ENCODE results near the gene CNOT6L. TPM values are rescaled to one million over a fixed set of nuclear protein-coding genes. Genes with fewer than 3 reads are reported as not detected.

Gene CNOT6L
- total and polyA plus RNA-seq, 2 experiments from 2014 or later, result 6.5 to 10.6 TPM

DNA sequence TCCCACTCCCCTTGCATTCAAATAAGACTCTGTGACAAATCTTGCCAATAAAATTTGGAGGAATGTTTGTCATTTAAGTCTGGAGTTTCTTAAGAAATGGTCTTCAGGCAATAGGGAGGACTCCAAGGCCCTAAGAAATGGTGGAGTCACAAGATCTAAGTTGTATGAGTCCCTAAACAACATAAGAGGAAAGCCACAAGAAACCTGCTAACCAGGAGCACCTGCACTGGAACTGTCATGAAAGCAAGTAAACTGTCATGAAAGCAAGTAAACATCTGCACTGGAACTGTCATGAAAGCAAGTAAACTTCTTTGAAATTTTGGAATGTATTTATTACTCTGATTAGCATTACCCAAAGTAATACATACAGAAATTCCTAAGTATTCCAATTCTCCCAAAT, 3.5 kb downstream of the CNOT6L start:
- Histone ChIP-seq H3K27ac (no peak overlapping the region), H3K4me3 (no peak overlapping the region), H3K4me1 (ENCODE audit: low read depth) (no peaks in the 10 kb centered on the region), H3K27me3 (no peaks in the 10 kb centered on the region), H3K36me3 (no peaks in the 10 kb centered on the region), H3K9me3 (ENCODE audit: low read depth) (no peaks in the 10 kb centered on the region)
- no peak for DNase-seq (ENCODE audit: low read depth in 1 of 2, low spot score in 1 of 2)
- TF ChIP-seq, protein P1, sequence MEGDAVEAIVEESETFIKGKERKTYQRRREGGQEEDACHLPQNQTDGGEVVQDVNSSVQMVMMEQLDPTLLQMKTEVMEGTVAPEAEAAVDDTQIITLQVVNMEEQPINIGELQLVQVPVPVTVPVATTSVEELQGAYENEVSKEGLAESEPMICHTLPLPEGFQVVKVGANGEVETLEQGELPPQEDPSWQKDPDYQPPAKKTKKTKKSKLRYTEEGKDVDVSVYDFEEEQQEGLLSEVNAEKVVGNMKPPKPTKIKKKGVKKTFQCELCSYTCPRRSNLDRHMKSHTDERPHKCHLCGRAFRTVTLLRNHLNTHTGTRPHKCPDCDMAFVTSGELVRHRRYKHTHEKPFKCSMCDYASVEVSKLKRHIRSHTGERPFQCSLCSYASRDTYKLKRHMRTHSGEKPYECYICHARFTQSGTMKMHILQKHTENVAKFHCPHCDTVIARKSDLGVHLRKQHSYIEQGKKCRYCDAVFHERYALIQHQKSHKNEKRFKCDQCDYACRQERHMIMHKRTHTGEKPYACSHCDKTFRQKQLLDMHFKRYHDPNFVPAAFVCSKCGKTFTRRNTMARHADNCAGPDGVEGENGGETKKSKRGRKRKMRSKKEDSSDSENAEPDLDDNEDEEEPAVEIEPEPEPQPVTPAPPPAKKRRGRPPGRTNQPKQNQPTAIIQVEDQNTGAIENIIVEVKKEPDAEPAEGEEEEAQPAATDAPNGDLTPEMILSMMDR (IDR thresholded peaks at IDR 0.05; ENCODE audit: low read depth, low read length), result no peak

DNA sequence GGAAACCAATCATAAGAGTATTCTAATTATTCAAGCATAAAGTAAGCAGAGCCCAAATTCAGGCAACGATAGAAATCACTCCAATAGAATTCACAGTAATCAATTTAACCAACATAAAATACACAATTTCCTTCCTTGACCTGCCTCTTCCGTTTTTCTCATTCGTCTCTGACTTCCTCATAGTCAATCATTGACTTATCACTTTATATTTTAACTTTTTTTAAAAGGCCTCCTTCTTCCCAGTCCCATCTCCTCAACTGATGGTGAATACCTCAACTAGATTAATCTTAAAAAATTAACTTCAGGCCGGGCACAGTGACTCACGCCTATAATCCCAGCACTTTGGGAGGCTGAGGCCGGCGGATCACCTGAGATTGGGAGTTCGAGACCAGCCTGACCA, 13.3 kb downstream of the CNOT6L start:
- Histone ChIP-seq H3K9me3 (ENCODE audit: low read depth) (no peaks in the 10 kb centered on the region), H3K36me3 (no peaks in the 10 kb centered on the region), H3K4me1 (ENCODE audit: low read depth) (peaks cover 6% of the 10 kb centered on the region), H3K27me3 (no peaks in the 10 kb centered on the region), H3K27ac (no peak overlapping the region), H3K4me3 (no peak overlapping the region)
- TF ChIP-seq, protein P1 (IDR thresholded peaks at IDR 0.05; ENCODE audit: low read depth, low read length), result no peak
- no peak for DNase-seq (ENCODE audit: low read depth in 1 of 2, low spot score in 1 of 2)

DNA sequence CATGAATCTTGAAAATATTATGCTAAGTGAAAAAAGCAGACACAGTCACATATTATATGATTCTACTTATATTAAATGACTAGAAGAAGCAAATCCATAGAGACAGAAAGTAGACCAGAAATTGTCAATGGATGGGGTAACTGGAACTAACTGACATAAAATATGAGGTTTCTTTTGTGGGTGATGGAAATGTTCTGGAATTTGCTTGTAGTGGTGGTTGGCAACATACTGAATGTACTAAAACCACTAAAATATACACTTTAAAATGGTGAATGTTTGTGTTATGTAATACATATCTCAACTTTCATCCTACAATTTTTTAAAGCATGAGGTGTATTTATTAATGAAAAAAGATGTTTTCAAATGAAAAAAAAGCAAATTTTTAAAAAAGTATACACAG, 14.7 kb downstream of the CNOT6L start:
- no peak for DNase-seq (ENCODE audit: low read depth in 1 of 2, low spot score in 1 of 2)
- Histone ChIP-seq H3K36me3 (no peaks in the 10 kb centered on the region), H3K27ac (no peak overlapping the region), H3K9me3 (ENCODE audit: low read depth) (no peaks in the 10 kb centered on the region), H3K4me3 (no peak overlapping the region), H3K4me1 (ENCODE audit: low read depth) (peaks cover 8% of the 10 kb centered on the region), H3K27me3 (no peaks in the 10 kb centered on the region)
- TF ChIP-seq, protein P1 (IDR thresholded peaks at IDR 0.05; ENCODE audit: low read depth, low read length), result no peak

DNA sequence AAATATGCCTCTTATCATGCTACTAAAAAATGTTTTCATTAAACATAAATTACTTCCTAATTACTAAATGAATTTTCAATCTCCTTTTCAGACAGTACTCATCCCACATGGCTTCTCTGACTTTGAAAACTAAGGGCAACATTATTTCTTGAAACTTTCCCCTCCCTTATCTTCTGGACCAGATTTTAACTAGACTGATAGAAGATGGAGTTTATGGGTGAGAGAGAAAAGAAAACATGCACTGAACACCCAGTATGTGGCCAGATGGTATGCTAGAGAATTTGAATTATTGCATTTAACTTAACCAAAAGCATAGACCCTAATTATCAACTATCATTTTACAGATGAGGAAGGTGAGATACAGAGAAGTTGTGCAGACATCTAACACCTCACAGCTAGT, 16.8 kb downstream of the CNOT6L start:
- Histone ChIP-seq H3K9me3 (ENCODE audit: low read depth) (no peaks in the 10 kb centered on the region), H3K4me1 (ENCODE audit: low read depth) (peaks cover 8% of the 10 kb centered on the region), H3K27ac (no peak overlapping the region), H3K27me3 (no peaks in the 10 kb centered on the region), H3K4me3 (no peak overlapping the region), H3K36me3 (no peaks in the 10 kb centered on the region)
- DNase-seq (ENCODE audit: low read depth in 1 of 2, low spot score in 1 of 2), result no peak
- TF ChIP-seq, protein P1 (IDR thresholded peaks at IDR 0.05; ENCODE audit: low read depth, low read length), result no peak

GRCh38 chr4:77801260-77801608, 17.9 kb downstream of the CNOT6L start:
- TF ChIP-seq, protein P1 (IDR thresholded peaks at IDR 0.05; ENCODE audit: low read depth, low read length), result no peak
- no peaks in the 10 kb centered on the region for H3K9me3 ChIP-seq (ENCODE audit: low read depth)
- H3K27me3 ChIP-seq, result no peaks in the 10 kb centered on the region
- no peak for DNase-seq (ENCODE audit: low read depth in 1 of 2, low spot score in 1 of 2)
- H3K4me3 ChIP-seq, result no peak overlapping the region
- peak overlapping the region; percentile 51 for H3K27ac ChIP-seq
- H3K36me3 ChIP-seq, result no peaks in the 10 kb centered on the region
- peaks cover 8% of the 10 kb centered on the region for H3K4me1 ChIP-seq (ENCODE audit: low read depth)
